IMR-90 (cell line): ENCODE measurements around the gene RPL21. TPM values are rescaled to one million over a fixed set of nuclear protein-coding genes. Genes with fewer than 3 reads are reported as not detected.

Experiments
- ATAC-seq: fragments of 200-7000 bp; cut with Tn5 transposase; 2 replicates; pipeline ENCODE4 v1.9.1; 2020; ENCODE audit warnings: low read depth, mild to moderate bottlenecking, moderate library complexity
- BruUV-seq: library from RNA; stranded (reverse); fragments of 400-500 nt; replicated peaks from 2 replicates; lab custom pipeline; 2021; lab: Mats Ljungman, UMichigan
- CTCF ChIA-PET: fragments of 300-600 bp; formaldehyde crosslinking; extraction: SDS; loops from one replicate; lab custom pipeline; 2021; ENCODE audit warnings: antibody characterized with exemption; lab: Yijun Ruan, JAX
- POLR2A ChIA-PET: fragments of 300-600 bp; sonication (Branson Sonifier 250); formaldehyde crosslinking; loops from one replicate; lab custom pipeline; 2022; ENCODE audit warnings: antibody characterized with exemption; ENCODE audit not compliant: unreplicated experiment; lab: Charles Lee
- DNase-seq: peaks from one replicate; pipeline ENCODE4 v3.0.0; 2013
- H2AFZ ChIP-seq: replicated peaks from 2 replicates; pipeline ENCODE3; 2013; ENCODE audit warnings: low read length, mild to moderate bottlenecking; ENCODE audit not compliant: poor library complexity
- H2AK5ac ChIP-seq: 2 replicates; pipeline ENCODE4 v1.6.1; 2013; ENCODE audit warnings: low read depth, low read length, inconsistent platforms
- H2AK9ac ChIP-seq: replicated peaks from 2 replicates; pipeline ENCODE3; 2013; ENCODE audit warnings: mild to moderate bottlenecking, low read depth, low read length, moderate library complexity; ENCODE audit not compliant: poor library complexity
- H2BK120ac ChIP-seq: 2 replicates; pipeline ENCODE4 v1.6.1; 2013; ENCODE audit warnings: low read depth, low read length, inconsistent platforms
- H2BK15ac ChIP-seq: 3 replicates; pipeline ENCODE4 v1.6.1; 2013; ENCODE audit warnings: low read depth, low read length, inconsistent platforms
- H2BK20ac ChIP-seq: 2 replicates; pipeline ENCODE4 v1.6.1; 2013; ENCODE audit warnings: low read depth, mild to moderate bottlenecking, inconsistent platforms, low read length, moderate library complexity
- H2BK5ac ChIP-seq: 2 replicates; pipeline ENCODE4 v1.6.1; 2013; ENCODE audit warnings: mild to moderate bottlenecking, low read depth, low read length, inconsistent platforms; ENCODE audit not compliant: poor library complexity, severe bottlenecking
- H3K14ac ChIP-seq: replicated peaks from 2 replicates; pipeline ENCODE4 v1.6.1; 2013; ENCODE audit warnings: low read depth, low read length, inconsistent platforms
- H3K18ac ChIP-seq: 2 replicates; pipeline ENCODE4 v1.6.1; 2013; ENCODE audit warnings: low read depth, low read length, control low read depth
- H3K23ac ChIP-seq: 2 replicates; pipeline ENCODE4 v1.6.1; 2013; ENCODE audit warnings: low read depth, low read length, inconsistent platforms
- H3K27ac ChIP-seq: 2 replicates; pipeline ENCODE4 v1.5.1; 2013; ENCODE audit warnings: mild to moderate bottlenecking, control low read depth, low read length; ENCODE audit not compliant: insufficient read depth
- H3K27me3 ChIP-seq: 2 replicates; pipeline ENCODE4 v1.6.1; 2013; ENCODE audit warnings: low read length; ENCODE audit not compliant: control insufficient read depth, insufficient read depth
- H3K36me3 ChIP-seq: 2 replicates; pipeline ENCODE4 v1.6.1; 2013; ENCODE audit warnings: low read length, mixed read lengths; ENCODE audit not compliant: control insufficient read depth, insufficient read depth
- H3K4ac ChIP-seq: 2 replicates; pipeline ENCODE4 v1.6.1; 2013; ENCODE audit warnings: low read depth, low read length, inconsistent platforms
- H3K4me1 ChIP-seq: 2 replicates; pipeline ENCODE4 v1.6.1; 2013; ENCODE audit warnings: low read length, mixed read lengths; ENCODE audit not compliant: control insufficient read depth, insufficient read depth
- H3K4me2 ChIP-seq: 2 replicates; pipeline ENCODE4 v1.6.1; 2013; ENCODE audit warnings: low read depth, mild to moderate bottlenecking, control low read depth, low read length, moderate library complexity
- H3K4me3 ChIP-seq: 2 replicates; pipeline ENCODE4 v1.5.1; 2013; ENCODE audit warnings: low read depth, mild to moderate bottlenecking, control low read depth, low read length, moderate library complexity; ENCODE audit not compliant: insufficient read depth
- H3K56ac ChIP-seq: 2 replicates; pipeline ENCODE4 v1.6.1; 2013; ENCODE audit warnings: low read length, inconsistent platforms; ENCODE audit not compliant: insufficient read depth; ENCODE audit errors: extremely low read depth
- H3K79me1 ChIP-seq, 2 experiments: 2 replicates each; pipeline ENCODE4 v1.6.1; 2013; ENCODE audit warnings: low read length in 2 of 2, inconsistent platforms in 1 of 2, low read depth in 1 of 2
- H3K9ac ChIP-seq: 2 replicates; pipeline ENCODE4 v1.6.1; 2013; ENCODE audit warnings: low read depth, low read length, control low read depth
- H3K9me1 ChIP-seq: 2 replicates; pipeline ENCODE4 v1.6.1; 2013; ENCODE audit warnings: low read length, inconsistent platforms; ENCODE audit not compliant: insufficient read depth
- H3K9me3 ChIP-seq: 2 replicates; pipeline ENCODE4 v1.6.1; 2013; ENCODE audit warnings: low read length; ENCODE audit not compliant: control insufficient read depth, insufficient read depth
- H4K20me1 ChIP-seq: 2 replicates; pipeline ENCODE4 v1.6.1; 2013; ENCODE audit warnings: low read length, inconsistent platforms; ENCODE audit not compliant: insufficient read depth
- H4K5ac ChIP-seq: 2 replicates; pipeline ENCODE4 v1.6.1; 2013; ENCODE audit warnings: mild to moderate bottlenecking, low read depth, low read length, control low read depth
- H4K8ac ChIP-seq, 2 experiments: 2 replicates each; pipeline ENCODE4 v1.6.1; 2013; ENCODE audit warnings: low read depth in 2 of 2, low read length in 2 of 2, control low read depth in 1 of 2, inconsistent platforms in 1 of 2
- H4K91ac ChIP-seq: 2 replicates; pipeline ENCODE4 v1.6.1; 2013; ENCODE audit warnings: low read depth, low read length, inconsistent platforms; ENCODE audit not compliant: insufficient read depth
- BHLHE40 ChIP-seq: fragments of 150-350 bp; IDR thresholded peaks from 2 replicates; pipeline ENCODE4 v1.6.1; 2016; ENCODE audit warnings: mild to moderate bottlenecking, low read depth, low read length
- CHD1 ChIP-seq: IDR thresholded peaks from 2 replicates; pipeline ENCODE4 v1.6.1; 2012; ENCODE audit warnings: low read depth, low read length, improper control_type of control experiment
- ELK1 ChIP-seq: fragments of 150-350 bp; IDR thresholded peaks from 2 replicates; pipeline ENCODE4 v1.6.1; 2016; ENCODE audit warnings: low read depth, mild to moderate bottlenecking, low read length, moderate library complexity, borderline replicate concordance
- MAFK ChIP-seq: IDR thresholded peaks from 2 replicates; pipeline ENCODE4 v1.6.1; 2012; ENCODE audit warnings: low read depth, low read length, improper control_type of control experiment
- MAZ ChIP-seq: IDR thresholded peaks from 2 replicates; pipeline ENCODE4 v1.6.1; 2012; ENCODE audit warnings: low read depth, mild to moderate bottlenecking, low read length, improper control_type of control experiment, moderate library complexity, borderline replicate concordance
- RFX5 ChIP-seq: IDR thresholded peaks from 2 replicates; pipeline ENCODE4 v1.8.0; 2012; ENCODE audit warnings: low read depth, mild to moderate bottlenecking, low read length, moderate library complexity
- USF2 ChIP-seq: fragments of 150-350 bp; IDR thresholded peaks from 2 replicates; pipeline ENCODE4 v1.6.1; 2017; ENCODE audit warnings: mild to moderate bottlenecking, antibody characterized with exemption, low read length, low read depth
- WGBS, 2 experiments: methylation state at CpG; one replicate each; pipeline versions ENCODE4 v1.1.5 to v1.1.7; 2013; ENCODE audit warnings: missing lambda C conversion rate in 2 of 2; ENCODE audit not compliant: insufficient read length in 1 of 2; ENCODE audit errors: extremely low coverage in 2 of 2; 5-methylcytosine and 5-hydroxymethylcytosine counted together
- dilution Hi-C: fragments of 300-500 bp; cut with HindIII; formaldehyde crosslinking; loops from one replicate; pipeline ENCODE4 v1.14.3; 2018; ENCODE audit warnings: low sequenced_read_pairs; ENCODE audit not compliant: unreplicated experiment
- in situ Hi-C: fragments of 300-500 bp; cut with MboI; formaldehyde crosslinking; loops from 3 replicates; pipeline ENCODE4 v1.14.3; 2019; ENCODE audit warnings: low sequenced_read_pairs, inconsistent platforms, mixed read lengths
- intact Hi-C: fragments of 100-400 bp; cut with micrococcal nuclease; formaldehyde crosslinking; loops from 2 replicates; pipeline ENCODE4 v1.10.0; 2022
- polyA plus RNA-seq, 3 experiments: library from polyadenylated mRNA; depleted of rRNA; stranded (reverse); fragments of >200 nt; gene quantifications; 2 replicates each; pipeline ENCODE4 v1.2.3, GENCODE V29; 2012; ENCODE audit warnings: low replicate concordance in 1 of 3
- total RNA-seq: library from RNA; depleted of rRNA; stranded (reverse); fragments of >200 nt; gene quantifications from 2 replicates; pipeline ENCODE4 v1.2.3, GENCODE V29; 2012

RPL21 gene
- total and polyA plus RNA-seq, 2 of the 4 experiments (the other 2 are of a cell fraction) = 912 to 1,160 TPM

GRCh38 chr13:27283906-27284493, 32.6 kb downstream of the RPL21 start (continued):
- TF ChIP-seq MAFK = no peak

- H3K18ac ChIP-seq = no peak overlapping the region
- H3K9me1 ChIP-seq = peaks cover 4% of the 10 kb centered on the region
- no peak overlapping the region for H4K91ac ChIP-seq
- DNase-seq (no peak), ATAC-seq (no peak)
- H2AK9ac ChIP-seq = no peak overlapping the region
- no peak overlapping the region for H2BK20ac ChIP-seq
- H2AK5ac ChIP-seq = no peak overlapping the region
- no peaks in the 10 kb centered on the region for H3K36me3 ChIP-seq
- no TSS peak for BruUV-seq
- no peak overlapping the region for H2BK120ac ChIP-seq
- no peak overlapping the region for H3K4ac ChIP-seq
- no peak overlapping the region for H3K9ac ChIP-seq
- H3K9me3 ChIP-seq = no peaks in the 10 kb centered on the region; the same call in 1 of the 2 replicates
- POLR2A ChIA-PET = interaction anchor here (0.6 kb wide), 1 partner anchor 47 kb away, joined by 4 read pairs; no protein-coding TSS in a partner anchor
- H4K5ac ChIP-seq = no peak overlapping the region
- peaks cover 8% of the 10 kb centered on the region for H3K27me3 ChIP-seq
- in situ Hi-C loops = no loop called here
- no peak overlapping the region for H3K27ac ChIP-seq
- H3K4me1 ChIP-seq = no peaks in the 10 kb centered on the region; the same call in 1 of the 2 replicates
- no peak overlapping the region for H2BK5ac ChIP-seq
- dilution Hi-C loops = no loop called here
- no peak overlapping the region for H3K14ac ChIP-seq
- CTCF ChIA-PET = no interaction called here
- intact Hi-C loops = no loop called here
- H3K4me2 ChIP-seq = no peak overlapping the region
- H3K79me1 ChIP-seq = no peaks in the 10 kb centered on the region
- no peak overlapping the region for H4K8ac ChIP-seq
- H3K4me3 ChIP-seq = no peak overlapping the region
- no peak overlapping the region for H3K23ac ChIP-seq
- no CpG with 5 or more reads among the region's 4 CpGs for WGBS, 2 experiments
- H2AFZ ChIP-seq = no peak overlapping the region
- TF ChIP-seq ELK1 (no peak), BHLHE40 (no peak), RFX5 (no peak), CHD1 (no peak), USF2 (no peak), MAZ (no peak)
- H4K20me1 ChIP-seq = no peaks in the 10 kb centered on the region
- no peak overlapping the region for H2BK15ac ChIP-seq
- no peak overlapping the region for H3K56ac ChIP-seq
Measured at GRCh38 chr13:27288392-27288791, 37.0 kb downstream of the RPL21 start.
